Measurements from ENCODE around the gene ADAMTS4. TPM values are rescaled to one million over a fixed set of nuclear protein-coding genes. Genes with fewer than 3 reads are reported as not detected.

The ADAMTS4 gene
- total and polyA plus RNA-seq, 2 donors (not counting 1 experiment from before 2014, with no cell fraction given) = 0.10 TPM; not detected in 1

DNA sequence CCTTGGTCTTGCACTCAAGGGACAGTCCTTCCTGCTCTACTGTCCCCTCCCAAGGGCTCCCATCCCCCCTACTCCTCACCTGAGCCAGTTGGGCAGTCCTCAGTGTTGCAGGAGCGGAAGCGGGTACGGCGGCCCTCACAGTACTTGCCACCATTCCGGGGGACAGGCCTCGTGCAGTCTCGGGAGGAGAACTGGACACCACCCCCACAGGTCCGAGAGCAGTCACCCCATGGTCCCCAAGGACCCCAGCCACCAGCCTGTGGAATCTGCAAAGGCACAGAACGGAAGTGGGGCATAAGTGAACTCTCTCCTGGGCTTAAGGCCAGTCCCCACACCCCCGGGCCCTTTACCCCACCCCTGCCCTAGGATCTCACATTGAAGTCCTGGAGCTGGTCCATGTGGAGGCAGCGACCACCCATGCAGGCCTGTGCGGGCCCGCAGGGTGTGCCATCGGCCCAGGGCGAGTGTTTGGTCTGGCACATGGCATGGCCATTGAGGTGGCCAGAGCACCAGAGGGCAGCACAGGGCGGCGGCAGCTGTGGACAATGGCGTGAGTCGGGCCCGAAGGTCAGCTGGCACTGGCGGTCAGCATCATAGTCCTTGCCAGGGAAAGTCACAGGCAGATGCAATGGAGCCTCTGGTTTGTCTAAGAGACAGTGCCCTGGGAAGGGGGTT lies 5.2 kb downstream of the ADAMTS4 start:
- ChIA-PET POLR2A (no interaction called here), CTCF (interaction anchor here (1.5 to 4.8 kb wide), 9 partner anchors 8 to 189 kb away, joined by 3 to 64 read pairs (median 10); partner anchors contain the start of genes PPOX and TOMM40L)
- Histone ChIP-seq H3K9me3 (ENCODE audit: control extremely low read depth in 1 of 3, control insufficient read depth in 2 of 3, insufficient read depth in 1 of 3, low read length in 2 of 3) (no peaks in the 10 kb centered on the region), H4K20me1 (ENCODE audit: control insufficient read depth, insufficient read depth, low read length, poor library complexity, severe bottlenecking) (no peaks in the 10 kb centered on the region), H3K36me3 (replicated peaks in 1 of 2; ENCODE audit: control extremely low read depth in 1 of 2, control insufficient read depth in 1 of 2, extremely low read depth in 1 of 2, insufficient read depth in 2 of 2, low read length in 1 of 2) (no peaks in the 10 kb centered on the region), H3K79me2 (ENCODE audit: control insufficient read depth, insufficient read depth, low read length) (peaks cover 26% of the 10 kb centered on the region), H3K27ac (ENCODE audit: low read length in 2 of 2) (no peak overlapping the region), H3K4me2 (replicated peaks; ENCODE audit: low read depth, low read length, poor library complexity, severe bottlenecking) (no peak overlapping the region), H3K9ac (ENCODE audit: low read length) (no peak overlapping the region), H3K27me3 (replicated peaks in 1 of 4; ENCODE audit: control extremely low read depth in 1 of 4, control insufficient read depth in 3 of 4, insufficient read depth in 4 of 4, low read length in 3 of 4) (no peaks in the 10 kb centered on the region), H3K4me1 (ENCODE audit: control insufficient read depth in 2 of 2, insufficient read depth in 2 of 2, low read length in 2 of 2) (peaks cover 47 to 62% of the 10 kb centered on the region in 2 donors), H2AFZ (ENCODE audit: insufficient read depth, low read depth, low read length, poor library complexity, severe bottlenecking) (no peak overlapping the region), H3K4me3 (ENCODE audit: control extremely low read depth in 1 of 5, extremely low read depth in 1 of 5, insufficient read depth in 1 of 5, low read depth in 2 of 5, low read length in 4 of 5) (no peak overlapping the region)
- TF ChIP-seq EZH2 (IDR thresholded peaks at IDR 0.05; ENCODE audit: borderline replicate concordance, insufficient read depth, low read depth, low read length, poor library complexity, severe bottlenecking) = no peak
- TF ChIP-seq, protein P1, sequence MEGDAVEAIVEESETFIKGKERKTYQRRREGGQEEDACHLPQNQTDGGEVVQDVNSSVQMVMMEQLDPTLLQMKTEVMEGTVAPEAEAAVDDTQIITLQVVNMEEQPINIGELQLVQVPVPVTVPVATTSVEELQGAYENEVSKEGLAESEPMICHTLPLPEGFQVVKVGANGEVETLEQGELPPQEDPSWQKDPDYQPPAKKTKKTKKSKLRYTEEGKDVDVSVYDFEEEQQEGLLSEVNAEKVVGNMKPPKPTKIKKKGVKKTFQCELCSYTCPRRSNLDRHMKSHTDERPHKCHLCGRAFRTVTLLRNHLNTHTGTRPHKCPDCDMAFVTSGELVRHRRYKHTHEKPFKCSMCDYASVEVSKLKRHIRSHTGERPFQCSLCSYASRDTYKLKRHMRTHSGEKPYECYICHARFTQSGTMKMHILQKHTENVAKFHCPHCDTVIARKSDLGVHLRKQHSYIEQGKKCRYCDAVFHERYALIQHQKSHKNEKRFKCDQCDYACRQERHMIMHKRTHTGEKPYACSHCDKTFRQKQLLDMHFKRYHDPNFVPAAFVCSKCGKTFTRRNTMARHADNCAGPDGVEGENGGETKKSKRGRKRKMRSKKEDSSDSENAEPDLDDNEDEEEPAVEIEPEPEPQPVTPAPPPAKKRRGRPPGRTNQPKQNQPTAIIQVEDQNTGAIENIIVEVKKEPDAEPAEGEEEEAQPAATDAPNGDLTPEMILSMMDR (IDR thresholded peaks at IDR 0.05) = no peak
- ATAC-seq (ENCODE audit: low read depth) (no peak), DNase-seq (no peak)
- no peak overlapping the region for H3K4me3 Mint-ChIP-seq
- 95% methylated on average over 20 of the region's 21 CpGs for WGBS (ENCODE audit: insufficient coverage)
- intact Hi-C loops (cut with micrococcal nuclease) = loop anchor here (2.0 to 5.0 kb wide), 2 partner anchors 34 to 97 kb away; partner anchors contain the start of gene TOMM40L
- H3K27ac Mint-ChIP-seq = peak overlapping the region; percentile 20
- no peaks in the 10 kb centered on the region for H3K27me3 Mint-ChIP-seq
- H3K9me3 Mint-ChIP-seq (ENCODE audit: insufficient read depth) = no peaks in the 10 kb centered on the region
- H3K4me1 Mint-ChIP-seq = peaks cover 52% of the 10 kb centered on the region

Data from B cell (primary cell).